ENCODE results near the gene TEC.
"Not testable (repeated sequence)": the region's sequence is repeated elsewhere in the genome, so short reads cannot be mapped to it uniquely, and the experiment has no call there.

The TEC gene

GRCh38 chr4:48295116-48295515 lies 25.5 kb upstream of the TEC start:
- no peaks in the 10 kb centered on the region for H3K27me3 ChIP-seq (ENCODE audit: control insufficient read depth in 1 of 2, insufficient read depth in 2 of 2, low read length in 2 of 2)
- H3K4me1 ChIP-seq (ENCODE audit: insufficient read depth, low read length) = no peaks in the 10 kb centered on the region
- no peaks in the 10 kb centered on the region for H3K36me3 ChIP-seq (ENCODE audit: insufficient read depth, low read length)
- no peaks in the 10 kb centered on the region for H3K9me3 ChIP-seq (ENCODE audit: low read length)
- no peak overlapping the region for H3K9ac ChIP-seq (ENCODE audit: low read length)
- no peak overlapping the region for H3K4me3 ChIP-seq (ENCODE audit: low read depth in 1 of 2, low read length in 2 of 2)
- no peak overlapping the region for H3K27ac ChIP-seq (ENCODE audit: low read depth, low read length)

- H3K4me1 ChIP-seq (ENCODE audit: insufficient read depth, low read length); H3K27ac ChIP-seq (ENCODE audit: low read depth, low read length); H3K4me3 ChIP-seq (ENCODE audit: low read depth in 1 of 2, low read length in 2 of 2); H3K9ac ChIP-seq (ENCODE audit: low read length); H3K36me3 ChIP-seq (ENCODE audit: insufficient read depth, low read length); H3K9me3 ChIP-seq (ENCODE audit: low read length); H3K27me3 ChIP-seq (ENCODE audit: control insufficient read depth in 1 of 2, insufficient read depth in 2 of 2, low read length in 2 of 2): not testable (repeated sequence)
Observed at GRCh38 chr4:48292218-48292790, 22.7 kb upstream of the TEC start.

GRCh38 chr4:48290146-48290772 lies 20.6 kb upstream of the TEC start:
- no peaks in the 10 kb centered on the region for H3K27me3 ChIP-seq (ENCODE audit: control insufficient read depth in 1 of 2, insufficient read depth in 2 of 2, low read length in 2 of 2)
- H3K9me3 ChIP-seq (ENCODE audit: low read length) = no peaks in the 10 kb centered on the region
- H3K36me3 ChIP-seq (ENCODE audit: insufficient read depth, low read length) = no peaks in the 10 kb centered on the region
- no peak overlapping the region for H3K9ac ChIP-seq (ENCODE audit: low read length)
- no peak overlapping the region for H3K27ac ChIP-seq (ENCODE audit: low read depth, low read length)
- no peaks in the 10 kb centered on the region for H3K4me1 ChIP-seq (ENCODE audit: insufficient read depth, low read length)
- H3K4me3 ChIP-seq (ENCODE audit: low read depth in 1 of 2, low read length in 2 of 2) = no peak overlapping the region

- not testable (repeated sequence) for H3K9me3 ChIP-seq (ENCODE audit: low read length)
Observed at GRCh38 chr4:48286060-48286459, 16.4 kb upstream of the TEC start.

GRCh38 chr4:48285640-48286039 lies 16.0 kb upstream of the TEC start:
- H3K9me3 ChIP-seq (ENCODE audit: low read length); H3K27me3 ChIP-seq (ENCODE audit: control insufficient read depth in 1 of 2, insufficient read depth in 2 of 2, low read length in 2 of 2); H3K9ac ChIP-seq (ENCODE audit: low read length); H3K27ac ChIP-seq (ENCODE audit: low read depth, low read length); H3K4me3 ChIP-seq (ENCODE audit: low read depth in 1 of 2, low read length in 2 of 2); H3K36me3 ChIP-seq (ENCODE audit: insufficient read depth, low read length); H3K4me1 ChIP-seq (ENCODE audit: insufficient read depth, low read length): not testable (repeated sequence)

More at GRCh38 chr4:48286060-48286459, 16.4 kb upstream of the TEC start:
- H3K27me3 ChIP-seq (ENCODE audit: control insufficient read depth in 1 of 2, insufficient read depth in 2 of 2, low read length in 2 of 2); H3K27ac ChIP-seq (ENCODE audit: low read depth, low read length); H3K9ac ChIP-seq (ENCODE audit: low read length); H3K4me3 ChIP-seq (ENCODE audit: low read depth in 1 of 2, low read length in 2 of 2); H3K4me1 ChIP-seq (ENCODE audit: insufficient read depth, low read length); H3K36me3 ChIP-seq (ENCODE audit: insufficient read depth, low read length): not testable (repeated sequence)

- H3K9me3 ChIP-seq (ENCODE audit: low read length) = no peaks in the 10 kb centered on the region
- no peaks in the 10 kb centered on the region for H3K27me3 ChIP-seq (ENCODE audit: control insufficient read depth in 1 of 2, insufficient read depth in 2 of 2, low read length in 2 of 2)
- no peaks in the 10 kb centered on the region for H3K36me3 ChIP-seq (ENCODE audit: insufficient read depth, low read length)
- no peak overlapping the region for H3K27ac ChIP-seq (ENCODE audit: low read depth, low read length)
- H3K4me1 ChIP-seq (ENCODE audit: insufficient read depth, low read length) = no peaks in the 10 kb centered on the region
- no peak overlapping the region for H3K9ac ChIP-seq (ENCODE audit: low read length)
- no peak overlapping the region for H3K4me3 ChIP-seq (ENCODE audit: low read depth in 1 of 2, low read length in 2 of 2)
Observed at GRCh38 chr4:48275686-48276085, 6.0 kb upstream of the TEC start.

GRCh38 chr4:48275247-48275646 lies 5.6 kb upstream of the TEC start:
- H3K27ac ChIP-seq (ENCODE audit: low read depth, low read length) = no peak overlapping the region
- H3K4me3 ChIP-seq (ENCODE audit: low read depth in 1 of 2, low read length in 2 of 2) = no peak overlapping the region
- H3K36me3 ChIP-seq (ENCODE audit: insufficient read depth, low read length) = no peaks in the 10 kb centered on the region
- H3K4me1 ChIP-seq (ENCODE audit: insufficient read depth, low read length) = no peaks in the 10 kb centered on the region
- no peaks in the 10 kb centered on the region for H3K9me3 ChIP-seq (ENCODE audit: low read length)
- no peak overlapping the region for H3K9ac ChIP-seq (ENCODE audit: low read length)
- no peaks in the 10 kb centered on the region for H3K27me3 ChIP-seq (ENCODE audit: control insufficient read depth in 1 of 2, insufficient read depth in 2 of 2, low read length in 2 of 2)

- Histone ChIP-seq H3K9ac (ENCODE audit: low read length) (no peak overlapping the region), H3K9me3 (ENCODE audit: low read length) (no peaks in the 10 kb centered on the region), H3K36me3 (ENCODE audit: insufficient read depth, low read length) (no peaks in the 10 kb centered on the region), H3K27ac (ENCODE audit: low read depth, low read length) (no peak overlapping the region), H3K4me3 (ENCODE audit: low read depth in 1 of 2, low read length in 2 of 2) (no peak overlapping the region), H3K27me3 (ENCODE audit: control insufficient read depth in 1 of 2, insufficient read depth in 2 of 2, low read length in 2 of 2) (no peaks in the 10 kb centered on the region), H3K4me1 (ENCODE audit: insufficient read depth, low read length) (no peaks in the 10 kb centered on the region)
Observed at GRCh38 chr4:48271626-48272025, 2.0 kb upstream of the TEC start.

GRCh38 chr4:48270951-48271473 lies 1.4 kb upstream of the TEC start:
- H3K27ac ChIP-seq (ENCODE audit: low read depth, low read length) = peak overlapping the region; percentile 39
- H3K36me3 ChIP-seq (ENCODE audit: insufficient read depth, low read length) = no peaks in the 10 kb centered on the region
- H3K4me3 ChIP-seq (ENCODE audit: low read depth in 1 of 2, low read length in 2 of 2) = no peak overlapping the region
- H3K4me1 ChIP-seq (ENCODE audit: insufficient read depth, low read length) = no peaks in the 10 kb centered on the region
- no peaks in the 10 kb centered on the region for H3K9me3 ChIP-seq (ENCODE audit: low read length)
- H3K27me3 ChIP-seq (ENCODE audit: control insufficient read depth in 1 of 2, insufficient read depth in 2 of 2, low read length in 2 of 2) = no peaks in the 10 kb centered on the region
- no peak overlapping the region for H3K9ac ChIP-seq (ENCODE audit: low read length)

- H3K27me3 ChIP-seq (ENCODE audit: control insufficient read depth in 1 of 2, insufficient read depth in 2 of 2, low read length in 2 of 2) = no peaks in the 10 kb centered on the region
- no peaks in the 10 kb centered on the region for H3K4me1 ChIP-seq (ENCODE audit: insufficient read depth, low read length)
- H3K36me3 ChIP-seq (ENCODE audit: insufficient read depth, low read length) = no peaks in the 10 kb centered on the region
- no peaks in the 10 kb centered on the region for H3K9me3 ChIP-seq (ENCODE audit: low read length)
- peak overlapping the region; percentile 39 for H3K27ac ChIP-seq (ENCODE audit: low read depth, low read length)
- peak overlapping the region in 1 of 2 donors; percentile 63 for H3K4me3 ChIP-seq (ENCODE audit: low read depth in 1 of 2, low read length in 2 of 2)
- peak overlapping the region; percentile 19 for H3K9ac ChIP-seq (ENCODE audit: low read length)
Observed at GRCh38 chr4:48270523-48270897, 872 bp upstream of the TEC start.

GRCh38 chr4:48269861-48270522 lies 354 bp upstream of the TEC start:
- Histone ChIP-seq H3K27ac (ENCODE audit: low read depth, low read length) (peak overlapping the region; percentile 39), H3K4me3 (ENCODE audit: low read depth in 1 of 2, low read length in 2 of 2) (peak overlapping the region; percentile 63 to 83), H3K9me3 (ENCODE audit: low read length) (no peaks in the 10 kb centered on the region), H3K9ac (ENCODE audit: low read length) (peak overlapping the region; percentile 19), H3K4me1 (ENCODE audit: insufficient read depth, low read length) (no peaks in the 10 kb centered on the region), H3K27me3 (ENCODE audit: control insufficient read depth in 1 of 2, insufficient read depth in 2 of 2, low read length in 2 of 2) (no peaks in the 10 kb centered on the region), H3K36me3 (ENCODE audit: insufficient read depth, low read length) (no peaks in the 10 kb centered on the region)

- H3K9ac ChIP-seq (ENCODE audit: low read length) = no peak overlapping the region
- H3K27ac ChIP-seq (ENCODE audit: low read depth, low read length) = no peak overlapping the region
- H3K4me3 ChIP-seq (ENCODE audit: low read depth in 1 of 2, low read length in 2 of 2) = no peak overlapping the region
- H3K4me1 ChIP-seq (ENCODE audit: insufficient read depth, low read length) = no peaks in the 10 kb centered on the region
- H3K27me3 ChIP-seq (ENCODE audit: control insufficient read depth in 1 of 2, insufficient read depth in 2 of 2, low read length in 2 of 2) = no peaks in the 10 kb centered on the region
- no peaks in the 10 kb centered on the region for H3K9me3 ChIP-seq (ENCODE audit: low read length)
- no peaks in the 10 kb centered on the region for H3K36me3 ChIP-seq (ENCODE audit: insufficient read depth, low read length)
Observed at GRCh38 chr4:48267574-48267973, 2.1 kb downstream of the TEC start.
